ENCODE results near the gene GALNT4.

DNA sequence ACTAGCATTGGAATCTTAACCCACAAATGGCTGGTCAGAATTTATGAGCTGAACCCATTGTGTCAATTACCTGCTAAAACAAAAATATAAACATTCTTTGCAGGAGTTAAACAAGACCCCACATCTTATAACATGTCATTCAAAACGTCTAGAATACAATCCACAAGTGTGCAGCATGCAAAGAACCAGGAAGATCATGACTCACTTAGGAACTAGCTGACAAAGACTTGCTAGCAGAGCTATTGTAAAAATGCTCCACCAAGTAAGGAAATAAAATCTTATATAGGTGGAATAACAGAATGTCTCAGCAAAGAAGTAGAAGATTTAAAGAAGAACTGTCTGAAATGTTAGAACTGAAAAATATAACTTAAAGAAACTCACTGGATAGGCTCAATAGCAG is 27.8 kb upstream of the GALNT4 start:
- TF ChIP-seq POLR2A (IDR thresholded peaks at IDR 0.05; ENCODE audit: low read depth, low read length) (no peak), TAF1 (IDR thresholded peaks at IDR 0.05; ENCODE audit: borderline replicate concordance, low read depth, low read length) (no peak), POLR2AphosphoS5 (IDR thresholded peaks at IDR 0.05; ENCODE audit: low read depth, low read length) (no peak)
